Right renal cortex interstitium (tissue), 3 donors: Measurements from ENCODE around the gene TRIM8. TPM values are rescaled to one million over a fixed set of nuclear protein-coding genes. Genes with fewer than 3 reads are reported as not detected.

ENCODE experiments used
- DNase-seq, 3 donors: peaks; one replicate each; pipeline ENCODE4 v3.0.0-alpha.2; 2013; ENCODE audit warnings: low read depth in 3 of 3, low spot score in 2 of 3
- polyA plus RNA-seq, 3 donors: library from polyadenylated mRNA; unstranded; fragments of 120-200 nt; gene quantifications; one replicate each; pipeline ENCODE4 v1.2.1, GENCODE V29; 2013; ENCODE audit not compliant: insufficient read length in 3 of 3

The TRIM8 gene
- polyA plus RNA-seq, 3 donors: 121 to 127 (median 121) TPM

GRCh38 chr10:102648269-102648888, 4.1 kb downstream of the TRIM8 start:
- DNase-seq: no peak

GRCh38 chr10:102648889-102649796, 4.9 kb downstream of the TRIM8 start:
- no peak for DNase-seq

GRCh38 chr10:102649797-102650654, 5.7 kb downstream of the TRIM8 start:
- no peak for DNase-seq

GRCh38 chr10:102650655-102651454, 6.6 kb downstream of the TRIM8 start:
- no peak for DNase-seq

GRCh38 chr10:102651455-102652169, 7.3 kb downstream of the TRIM8 start:
- no peak for DNase-seq

- DNase-seq: no peak
Observed at GRCh38 chr10:102652170-102652916, 8.1 kb downstream of the TRIM8 start.

GRCh38 chr10:102653060-102653459, 8.8 kb downstream of the TRIM8 start:
- no peak for DNase-seq

- no peak for DNase-seq
Observed at GRCh38 chr10:102654566-102654965, 10.3 kb downstream of the TRIM8 start.

- no peak for DNase-seq
Observed at GRCh38 chr10:102654969-102655368, 10.7 kb downstream of the TRIM8 start.

GRCh38 chr10:102656026-102656425, 11.7 kb downstream of the TRIM8 start:
- no peak for DNase-seq

GRCh38 chr10:102656791-102657371, 12.6 kb downstream of the TRIM8 start:
- DNase-seq: no peak

- no peak for DNase-seq
Observed at GRCh38 chr10:102657451-102657850, 13.2 kb downstream of the TRIM8 start.

GRCh38 chr10:102657984-102658724, 13.9 kb downstream of the TRIM8 start:
- DNase-seq: no peak

GRCh38 chr10:102658802-102659201, 14.5 kb downstream of the TRIM8 start:
- DNase-seq: no peak

- no peak for DNase-seq
Observed at GRCh38 chr10:102660888-102661657, 16.8 kb downstream of the TRIM8 start.

- no peak for DNase-seq
Observed at GRCh38 chr10:102661658-102662028, 17.4 kb downstream of the TRIM8 start.

- DNase-seq: no peak
Observed at GRCh38 chr10:102665904-102666509, 21.7 kb downstream of the TRIM8 start.
